CD4-positive, alpha-beta T cell treated with Interferon gamma for 1 hour (primary cell): ENCODE data around the gene YY1.
"Not testable (repeated sequence)": the region's sequence is repeated elsewhere in the genome, so short reads cannot be mapped to it uniquely, and the experiment has no call there.

Experiments used
- DNase-seq: peaks from one replicate; pipeline ENCODE4 v3.0.0-alpha.2; 2020

Gene YY1

GRCh38 chr14:100285021-100285912 lies 46.3 kb downstream of the YY1 start:
- peak; percentile 76 for DNase-seq

GRCh38 chr14:100285913-100286400 lies 47.0 kb downstream of the YY1 start:
- DNase-seq, result no peak

GRCh38 chr14:100286484-100287191 lies 47.7 kb downstream of the YY1 start:
- DNase-seq, result no peak

- DNase-seq, result no peak
Measured at GRCh38 chr14:100287202-100287997, 48.5 kb downstream of the YY1 start.

GRCh38 chr14:100287998-100288295 lies 49.0 kb downstream of the YY1 start:
- DNase-seq, result not testable (repeated sequence)

GRCh38 chr14:100288382-100289185 lies 49.6 kb downstream of the YY1 start:
- no peak for DNase-seq

- no peak for DNase-seq
Measured at GRCh38 chr14:100289916-100290606, 51.1 kb downstream of the YY1 start.

- DNase-seq, result no peak
Measured at GRCh38 chr14:100290607-100291304, 51.8 kb downstream of the YY1 start.

- DNase-seq, result no peak
Measured at GRCh38 chr14:100291305-100292075, 52.5 kb downstream of the YY1 start.

GRCh38 chr14:100292301-100292775 lies 53.4 kb downstream of the YY1 start:
- DNase-seq, result no peak

GRCh38 chr14:100292776-100293461 lies 54.0 kb downstream of the YY1 start:
- DNase-seq, result no peak

- no peak for DNase-seq
Measured at GRCh38 chr14:100293497-100294212, 54.7 kb downstream of the YY1 start.

GRCh38 chr14:100294213-100294962 lies 55.4 kb downstream of the YY1 start:
- DNase-seq, result no peak

- no peak for DNase-seq
Measured at GRCh38 chr14:100294963-100295330, 56.0 kb downstream of the YY1 start.

GRCh38 chr14:100295376-100296105 lies 56.6 kb downstream of the YY1 start:
- no peak for DNase-seq

GRCh38 chr14:100296106-100296651 lies 57.2 kb downstream of the YY1 start:
- DNase-seq, result peak; percentile 19

- DNase-seq, result not testable (repeated sequence)
Measured at GRCh38 chr14:100296729-100297128, 57.8 kb downstream of the YY1 start.
